Measurements from ENCODE around the gene SLC30A5. TPM values are rescaled to one million over a fixed set of nuclear protein-coding genes. Genes with fewer than 3 reads are reported as not detected.

Gene SLC30A5
- total and polyA plus RNA-seq, 2 of the 13 experiments (the other 11 are each of a cell fraction or from before 2014, with no cell fraction given) = 46.0 to 53.6 TPM

DNA sequence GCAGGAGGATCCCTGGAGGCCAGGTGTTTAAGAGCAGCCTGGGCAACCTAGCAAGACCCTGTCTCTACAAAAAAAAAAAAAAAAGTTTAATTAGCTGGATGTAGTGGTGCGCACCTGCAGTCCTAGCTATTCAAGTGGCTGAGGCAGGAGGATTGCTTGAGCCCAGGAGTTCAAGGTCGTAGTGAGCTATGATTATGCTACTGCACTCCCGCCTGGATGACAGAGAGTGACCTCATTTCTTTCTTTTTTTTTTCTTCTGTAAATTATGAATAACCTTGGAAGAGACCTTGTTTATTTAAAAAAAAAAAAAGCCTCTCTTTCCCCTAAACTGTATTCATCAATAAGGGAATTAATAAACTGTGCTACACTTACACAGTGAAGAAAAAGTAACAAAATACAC, 43.6 kb upstream of the SLC30A5 start (continued):
- TF ChIP-seq IKZF5 (CRISPR knock-in tag; IDR thresholded peaks at IDR 0.05) (no peak), RARA (CRISPR knock-in tag; IDR thresholded peaks at IDR 0.05) (peak; percentile 84), E2F2 (CRISPR knock-in tag; IDR thresholded peaks at IDR 0.05; ENCODE audit: borderline replicate concordance) (no peak), RFXANK (CRISPR knock-in tag; IDR thresholded peaks at IDR 0.05) (no peak), ZNF816 (CRISPR knock-in tag; IDR thresholded peaks at IDR 0.05; ENCODE audit: borderline replicate concordance) (no peak), STAT6 (CRISPR knock-in tag; IDR thresholded peaks at IDR 0.05; ENCODE audit: borderline replicate concordance) (no peak), SMAD9 (CRISPR knock-in tag; IDR thresholded peaks at IDR 0.05) (no peak), MIER3 (CRISPR knock-in tag; IDR thresholded peaks at IDR 0.05; ENCODE audit: borderline replicate concordance) (no peak), ARID3A (IDR thresholded peaks at IDR 0.05; ENCODE audit: low read depth, low read length) (no peak), CREM (IDR thresholded peaks at IDR 0.05) (no peak), CREM (CRISPR knock-in tag; IDR thresholded peaks at IDR 0.05) (no peak), ZNF703 (CRISPR knock-in tag; IDR thresholded peaks at IDR 0.05; ENCODE audit: borderline replicate concordance) (no peak), TOE1 (CRISPR knock-in tag; IDR thresholded peaks at IDR 0.05) (no peak), ELF3 (CRISPR knock-in tag; IDR thresholded peaks at IDR 0.05) (no peak), MLLT10 (CRISPR knock-in tag; IDR thresholded peaks at IDR 0.05) (no peak), ZNF558 (CRISPR knock-in tag; IDR thresholded peaks at IDR 0.05; ENCODE audit: borderline replicate concordance) (no peak), TIGD3 (CRISPR knock-in tag; IDR thresholded peaks at IDR 0.05; ENCODE audit: borderline replicate concordance) (no peak), MYNN (CRISPR knock-in tag; IDR thresholded peaks at IDR 0.05; ENCODE audit: low read depth) (no peak), ZNF83 (CRISPR knock-in tag; IDR thresholded peaks at IDR 0.05; ENCODE audit: borderline replicate concordance) (no peak)
- TF ChIP-seq, protein P1, sequence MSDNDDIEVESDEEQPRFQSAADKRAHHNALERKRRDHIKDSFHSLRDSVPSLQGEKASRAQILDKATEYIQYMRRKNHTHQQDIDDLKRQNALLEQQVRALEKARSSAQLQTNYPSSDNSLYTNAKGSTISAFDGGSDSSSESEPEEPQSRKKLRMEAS (IDR thresholded peaks at IDR 0.05) = no peak
- TF ChIP-seq, protein P2, sequence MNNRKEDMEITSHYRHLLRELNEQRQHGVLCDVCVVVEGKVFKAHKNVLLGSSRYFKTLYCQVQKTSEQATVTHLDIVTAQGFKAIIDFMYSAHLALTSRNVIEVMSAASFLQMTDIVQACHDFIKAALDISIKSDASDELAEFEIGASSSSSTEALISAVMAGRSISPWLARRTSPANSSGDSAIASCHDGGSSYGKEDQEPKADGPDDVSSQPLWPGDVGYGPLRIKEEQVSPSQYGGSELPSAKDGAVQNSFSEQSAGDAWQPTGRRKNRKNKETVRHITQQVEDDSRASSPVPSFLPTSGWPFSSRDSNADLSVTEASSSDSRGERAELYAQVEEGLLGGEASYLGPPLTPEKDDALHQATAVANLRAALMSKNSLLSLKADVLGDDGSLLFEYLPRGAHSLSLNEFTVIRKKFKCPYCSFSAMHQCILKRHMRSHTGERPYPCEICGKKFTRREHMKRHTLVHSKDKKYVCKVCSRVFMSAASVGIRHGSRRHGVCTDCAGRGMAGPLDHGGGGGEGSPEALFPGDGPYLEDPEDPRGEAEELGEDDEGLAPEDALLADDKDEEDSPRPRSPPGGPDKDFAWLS (CRISPR knock-in tag; IDR thresholded peaks at IDR 0.05; ENCODE audit: borderline replicate concordance) = no peak
